GM04504 (cell line): Measurements from ENCODE around the gene GSTA5.
"Not testable (repeated sequence)": the region's sequence is repeated elsewhere in the genome, so short reads cannot be mapped to it uniquely, and the experiment has no call there.

Experiments used
- DNase-seq: peaks from one replicate; pipeline ENCODE4 v3.0.0-alpha.2; 2012; ENCODE audit warnings: low read depth

The GSTA5 gene

GRCh38 chr6:52834481-52834880 is 6.1 kb downstream of the GSTA5 start:
- peak; percentile 56 for DNase-seq

- DNase-seq, result not testable (repeated sequence)
These were observed 9.7 kb downstream of the GSTA5 start for GRCh38 chr6:52830869-52831268.

- no peak for DNase-seq
These were observed 11.4 kb downstream of the GSTA5 start for GRCh38 chr6:52829046-52829817.

GRCh38 chr6:52828621-52829020 is 12.0 kb downstream of the GSTA5 start:
- DNase-seq, result not testable (repeated sequence)

DNA sequence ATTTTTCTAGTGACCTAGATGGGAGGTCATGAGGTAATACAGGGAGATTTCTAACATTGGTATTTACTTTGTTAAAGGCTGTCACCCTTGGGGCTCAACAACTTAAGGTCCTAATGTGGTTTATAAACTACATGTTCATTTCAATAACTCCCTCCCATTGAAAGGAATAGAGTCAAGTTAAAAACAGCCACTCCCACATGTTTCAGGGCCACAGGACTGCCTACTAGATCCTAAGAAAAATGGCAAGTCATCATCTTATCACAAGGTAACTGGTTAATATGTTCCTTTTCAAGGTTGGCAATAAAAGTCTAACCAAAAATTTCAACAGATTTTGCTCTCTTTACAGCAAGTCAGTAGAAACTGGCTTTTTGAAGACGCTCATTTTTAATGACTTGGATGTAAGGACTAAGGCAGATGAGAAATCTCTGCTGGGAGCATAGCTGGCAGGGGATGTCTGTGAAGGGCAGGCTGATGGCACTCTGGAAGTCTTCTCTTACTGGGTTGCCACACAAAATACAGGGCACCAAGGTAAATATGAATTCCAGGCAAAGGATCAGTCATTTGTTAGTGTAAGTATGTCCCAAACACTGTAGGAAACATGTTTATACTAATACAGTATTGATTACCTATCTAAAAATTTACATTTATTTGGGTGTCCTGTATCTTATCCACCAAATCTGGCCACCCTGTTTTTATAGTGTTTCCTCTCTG is 13.4 kb downstream of the GSTA5 start:
- not testable (repeated sequence) for DNase-seq

- no peak for DNase-seq
These were observed 14.1 kb downstream of the GSTA5 start for GRCh38 chr6:52826513-52826912.

DNA sequence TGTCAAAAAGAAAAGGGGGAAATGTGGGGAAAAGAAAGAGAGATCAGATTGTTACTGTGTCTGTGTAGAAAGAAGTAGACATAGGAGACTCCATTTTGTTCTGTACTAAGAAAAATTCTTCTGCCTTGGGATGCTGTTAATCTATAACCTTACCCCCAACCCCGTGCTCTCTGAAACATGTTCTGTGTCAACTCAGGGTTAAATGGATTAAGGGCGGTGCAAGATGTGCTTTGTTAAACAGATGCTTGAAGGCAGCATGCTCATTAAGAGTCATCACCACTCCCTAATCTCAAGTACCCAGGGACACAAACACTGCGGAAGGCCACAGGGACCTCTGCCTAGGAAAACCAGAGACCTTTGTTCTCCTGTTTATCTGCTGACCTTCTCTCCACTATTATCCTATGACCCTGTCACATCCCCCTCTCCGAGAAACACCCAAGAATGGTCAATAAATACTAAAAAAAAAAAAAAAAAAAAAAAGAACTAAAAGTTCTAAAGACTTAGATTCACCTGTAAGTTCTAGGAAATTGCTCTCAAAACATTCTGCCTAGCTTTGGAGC is 14.6 kb downstream of the GSTA5 start:
- not testable (repeated sequence) for DNase-seq

GRCh38 chr6:52825270-52825793 is 15.3 kb downstream of the GSTA5 start:
- DNase-seq, result not testable (repeated sequence)

DNA sequence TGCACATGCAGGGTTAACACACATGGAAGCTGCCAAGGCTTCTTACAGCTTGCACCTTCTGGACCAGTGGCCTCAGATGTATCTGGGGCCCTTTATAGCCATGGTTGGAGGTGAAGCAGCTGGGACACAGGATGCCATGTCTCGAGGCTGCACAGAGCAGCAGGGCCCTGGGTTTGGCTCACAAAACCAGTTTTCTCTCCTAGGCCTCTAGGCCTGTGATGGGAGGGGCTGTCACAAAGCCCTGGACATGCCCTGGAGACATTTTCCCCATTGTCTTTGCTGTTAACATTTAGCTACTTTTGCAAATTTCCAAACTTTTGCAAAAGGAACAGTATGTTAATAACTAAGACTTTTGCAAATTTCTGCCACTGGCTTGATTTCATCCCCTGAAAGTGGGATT is 18.8 kb downstream of the GSTA5 start:
- no peak for DNase-seq

- peak; percentile 32 for DNase-seq
These were observed 20.4 kb downstream of the GSTA5 start for GRCh38 chr6:52820198-52820597.

GRCh38 chr6:52815167-52816092 is 25.2 kb downstream of the GSTA5 start:
- peak; percentile 19 for DNase-seq

- DNase-seq, result not testable (repeated sequence)
These were observed 26.1 kb downstream of the GSTA5 start for GRCh38 chr6:52814545-52814944.

DNA sequence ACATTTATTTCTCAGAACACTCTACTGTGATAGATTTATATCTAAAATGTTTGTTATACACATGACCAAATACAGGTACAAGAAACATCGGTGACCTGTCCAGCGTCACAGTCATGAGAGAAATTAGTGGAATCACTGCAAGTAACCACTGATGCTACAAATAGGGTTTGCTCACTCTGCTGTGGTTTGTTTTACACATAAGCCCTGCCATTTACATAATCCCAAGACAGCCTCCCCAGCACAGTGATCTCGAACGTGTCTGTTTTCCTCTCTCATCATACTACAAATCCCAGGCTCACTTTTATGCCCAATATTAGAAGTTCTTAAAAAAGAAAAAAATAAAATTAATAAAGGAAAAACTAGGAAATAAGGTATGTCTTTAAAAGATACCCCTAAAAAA is 30.8 kb downstream of the GSTA5 start:
- DNase-seq, result not testable (repeated sequence)

- no peak for DNase-seq
These were observed 32.0 kb downstream of the GSTA5 start for GRCh38 chr6:52808660-52809059.

GRCh38 chr6:52803668-52804255 is 36.9 kb downstream of the GSTA5 start, which contains the start of gene GSTA1:
GSTA1 (minus strand) TSS chr6:52803816; CDS start chr6:52799267, 4,549 bp downstream.
- DNase-seq, result not testable (repeated sequence)

DNA sequence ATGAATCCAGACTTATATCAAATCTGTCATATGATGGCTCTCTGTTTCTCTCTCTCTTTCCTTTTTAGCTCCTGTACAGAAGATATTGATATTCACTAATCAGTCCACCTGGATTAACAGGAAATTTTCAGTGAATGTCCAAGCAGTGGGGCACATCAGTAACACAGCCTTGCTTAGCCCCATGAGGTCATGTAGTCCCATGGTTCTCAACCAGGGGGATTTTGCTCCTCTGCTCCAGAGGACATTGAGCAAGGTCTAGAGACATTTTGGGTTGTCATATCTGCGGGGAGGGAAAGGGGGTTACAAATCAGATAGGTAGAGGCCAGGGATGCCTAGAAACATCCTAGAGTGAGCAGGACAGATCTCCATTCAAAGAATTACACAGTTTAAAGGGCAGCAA is 37.8 kb downstream of the GSTA5 start:
- no peak for DNase-seq

DNA sequence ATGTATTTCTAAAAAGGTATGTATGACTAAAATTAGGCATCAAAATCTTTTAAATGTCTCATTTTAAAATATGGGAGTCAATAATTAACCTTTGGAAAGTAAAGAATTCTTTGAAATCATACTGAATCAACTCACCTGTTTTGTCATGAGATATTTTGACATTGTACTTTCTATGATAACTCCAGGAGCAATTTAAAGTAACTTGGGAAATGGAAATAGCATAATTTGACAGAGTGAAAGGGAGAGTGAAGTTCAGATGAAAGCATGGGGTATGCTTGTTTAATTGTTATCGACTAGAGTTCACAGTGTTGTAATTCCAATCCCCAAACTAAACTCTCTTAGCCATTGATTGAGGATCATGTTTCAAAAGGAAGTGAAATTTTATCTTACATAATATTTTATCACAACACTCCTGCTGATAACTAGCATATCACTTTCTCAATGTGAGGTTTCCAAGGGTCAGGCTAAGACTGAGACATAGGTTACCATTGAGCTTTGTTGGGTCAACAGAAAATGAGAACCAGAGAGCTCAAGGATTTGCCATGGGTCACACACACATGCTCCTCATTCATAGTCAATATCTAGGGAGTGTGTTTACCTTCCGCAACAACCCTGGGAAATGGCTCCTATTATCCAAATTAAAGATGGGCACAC is 39.3 kb downstream of the GSTA5 start:
- DNase-seq, result no peak

DNA sequence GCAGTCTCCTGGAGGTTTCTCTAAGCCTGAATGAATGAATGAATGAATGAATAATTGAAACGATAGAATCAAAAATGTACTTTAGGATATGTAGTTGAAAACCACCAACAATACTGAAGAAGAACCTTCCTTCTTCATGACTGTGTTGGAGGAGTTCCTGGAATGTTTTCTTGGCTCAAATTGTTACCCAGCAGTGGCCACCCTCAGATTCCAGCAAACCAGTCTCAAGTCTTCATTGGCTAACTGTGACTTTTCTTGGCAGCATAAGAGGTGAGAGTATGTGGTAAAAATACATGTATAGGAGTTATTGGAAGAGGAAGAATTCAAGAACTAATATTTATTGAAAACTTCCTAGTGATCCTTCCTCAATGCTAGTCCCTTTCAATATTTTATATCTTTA is 41.3 kb downstream of the GSTA5 start:
- peak; percentile 35 for DNase-seq

GRCh38 chr6:52794366-52794765 is 46.2 kb downstream of the GSTA5 start:
- DNase-seq, result not testable (repeated sequence)

- no peak for DNase-seq
These were observed 49.8 kb downstream of the GSTA5 start for GRCh38 chr6:52790861-52791260.

- not testable (repeated sequence) for DNase-seq
These were observed 51.0 kb downstream of the GSTA5 start for GRCh38 chr6:52789658-52790057.
